ENCODE data around the gene NAMPT.

DNA sequence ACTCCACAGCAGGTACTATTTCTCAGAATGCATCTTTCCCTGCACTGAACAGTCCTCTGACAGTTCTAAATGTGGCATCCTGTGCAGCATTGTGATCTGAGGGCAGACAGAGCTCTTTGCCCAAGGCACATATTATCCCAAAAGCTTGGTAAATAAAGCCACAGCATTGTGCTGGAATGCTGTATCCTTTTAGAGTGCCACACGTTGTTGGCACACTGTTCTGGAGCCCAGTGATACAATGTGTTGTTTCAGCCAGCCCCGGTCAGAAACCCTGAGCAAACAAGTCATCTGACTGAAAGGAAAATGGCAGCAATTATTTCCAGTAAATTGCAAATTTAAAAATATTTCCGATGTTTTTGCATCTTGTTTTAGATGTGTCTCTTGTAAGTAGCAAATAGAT, 45.4 kb downstream of the NAMPT start:
- TF ChIP-seq POLR2A (IDR thresholded peaks at IDR 0.05): no peak
- TF ChIP-seq, protein P1, sequence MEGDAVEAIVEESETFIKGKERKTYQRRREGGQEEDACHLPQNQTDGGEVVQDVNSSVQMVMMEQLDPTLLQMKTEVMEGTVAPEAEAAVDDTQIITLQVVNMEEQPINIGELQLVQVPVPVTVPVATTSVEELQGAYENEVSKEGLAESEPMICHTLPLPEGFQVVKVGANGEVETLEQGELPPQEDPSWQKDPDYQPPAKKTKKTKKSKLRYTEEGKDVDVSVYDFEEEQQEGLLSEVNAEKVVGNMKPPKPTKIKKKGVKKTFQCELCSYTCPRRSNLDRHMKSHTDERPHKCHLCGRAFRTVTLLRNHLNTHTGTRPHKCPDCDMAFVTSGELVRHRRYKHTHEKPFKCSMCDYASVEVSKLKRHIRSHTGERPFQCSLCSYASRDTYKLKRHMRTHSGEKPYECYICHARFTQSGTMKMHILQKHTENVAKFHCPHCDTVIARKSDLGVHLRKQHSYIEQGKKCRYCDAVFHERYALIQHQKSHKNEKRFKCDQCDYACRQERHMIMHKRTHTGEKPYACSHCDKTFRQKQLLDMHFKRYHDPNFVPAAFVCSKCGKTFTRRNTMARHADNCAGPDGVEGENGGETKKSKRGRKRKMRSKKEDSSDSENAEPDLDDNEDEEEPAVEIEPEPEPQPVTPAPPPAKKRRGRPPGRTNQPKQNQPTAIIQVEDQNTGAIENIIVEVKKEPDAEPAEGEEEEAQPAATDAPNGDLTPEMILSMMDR (IDR thresholded peaks at IDR 0.05 in 4 of 5, conservative IDR thresholded peaks at IDR 0.05 in 1 of 5): no peak

Data from gastrocnemius medialis (tissue), 4 donors.